GM18502 (cell line): ENCODE data around the gene KIF26A.

ENCODE experiments used
- ATAC-seq: cut with Tn5 transposase; IDR thresholded peaks from one replicate; pipeline ENCODE4 v1.9.1; 2021; ENCODE audit warnings: mild to moderate bottlenecking; ENCODE audit not compliant: unreplicated experiment, poor library complexity

KIF26A gene

DNA sequence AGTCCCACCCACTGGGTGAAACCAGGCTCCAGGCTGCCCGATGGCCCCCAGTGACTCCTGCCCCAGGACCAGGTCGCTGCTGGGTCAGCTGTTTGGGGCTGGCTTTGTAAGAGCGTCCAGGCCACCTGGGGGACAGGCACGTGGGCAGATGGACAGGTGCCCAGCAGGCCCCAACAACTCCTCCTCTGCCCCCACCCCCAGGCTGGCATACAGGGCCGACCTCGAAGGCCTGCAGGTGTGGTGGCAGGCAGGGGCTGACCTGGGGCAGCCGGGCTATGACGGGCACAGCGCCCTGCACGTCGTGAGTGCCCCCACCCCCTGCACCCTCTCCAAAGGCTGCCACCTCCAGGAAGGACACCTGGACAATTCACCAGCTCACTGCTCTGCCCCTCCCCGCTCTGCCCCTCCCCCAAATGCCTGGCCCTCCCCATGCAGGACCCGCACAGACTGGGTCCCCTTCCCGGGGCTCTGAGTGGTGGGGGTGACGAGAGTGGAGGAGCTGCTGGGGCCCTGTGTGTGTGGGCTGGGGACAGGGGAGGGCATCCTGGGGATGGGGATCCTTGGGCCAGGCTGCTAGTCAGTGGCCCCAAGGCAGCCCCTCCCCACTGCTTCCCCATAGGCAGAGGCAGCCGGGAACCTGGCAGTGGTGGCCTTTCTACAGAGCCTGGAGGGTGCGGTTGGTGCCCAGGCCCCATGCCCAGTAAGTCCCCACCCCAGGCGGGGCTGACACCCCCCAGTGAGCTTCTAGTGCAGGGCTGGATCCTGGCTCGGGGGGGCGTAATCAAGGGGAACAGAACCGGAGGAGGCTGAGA is 26.9 kb upstream of the KIF26A start:
- ATAC-seq: no peak

DNA sequence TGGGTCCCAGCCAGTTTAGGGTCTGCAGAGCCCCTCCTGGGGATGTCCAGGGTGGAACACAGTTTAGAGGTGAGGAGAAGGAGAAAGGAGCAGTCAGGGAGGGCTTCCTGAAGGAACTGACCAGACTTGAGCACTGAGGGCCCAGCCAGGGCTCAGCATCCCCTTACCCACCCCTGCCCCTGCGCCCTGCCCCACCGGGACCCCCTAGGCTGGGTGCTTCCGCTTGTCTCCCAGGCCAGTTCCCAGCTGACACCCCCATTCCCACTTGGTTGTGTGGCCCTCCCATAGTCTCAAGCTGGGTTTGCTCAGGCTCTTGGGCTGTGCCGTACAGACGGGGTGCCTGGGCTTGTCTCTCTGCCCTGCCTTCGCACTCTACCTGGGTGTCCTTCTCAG is 26.3 kb upstream of the KIF26A start:
- no peak for ATAC-seq

DNA sequence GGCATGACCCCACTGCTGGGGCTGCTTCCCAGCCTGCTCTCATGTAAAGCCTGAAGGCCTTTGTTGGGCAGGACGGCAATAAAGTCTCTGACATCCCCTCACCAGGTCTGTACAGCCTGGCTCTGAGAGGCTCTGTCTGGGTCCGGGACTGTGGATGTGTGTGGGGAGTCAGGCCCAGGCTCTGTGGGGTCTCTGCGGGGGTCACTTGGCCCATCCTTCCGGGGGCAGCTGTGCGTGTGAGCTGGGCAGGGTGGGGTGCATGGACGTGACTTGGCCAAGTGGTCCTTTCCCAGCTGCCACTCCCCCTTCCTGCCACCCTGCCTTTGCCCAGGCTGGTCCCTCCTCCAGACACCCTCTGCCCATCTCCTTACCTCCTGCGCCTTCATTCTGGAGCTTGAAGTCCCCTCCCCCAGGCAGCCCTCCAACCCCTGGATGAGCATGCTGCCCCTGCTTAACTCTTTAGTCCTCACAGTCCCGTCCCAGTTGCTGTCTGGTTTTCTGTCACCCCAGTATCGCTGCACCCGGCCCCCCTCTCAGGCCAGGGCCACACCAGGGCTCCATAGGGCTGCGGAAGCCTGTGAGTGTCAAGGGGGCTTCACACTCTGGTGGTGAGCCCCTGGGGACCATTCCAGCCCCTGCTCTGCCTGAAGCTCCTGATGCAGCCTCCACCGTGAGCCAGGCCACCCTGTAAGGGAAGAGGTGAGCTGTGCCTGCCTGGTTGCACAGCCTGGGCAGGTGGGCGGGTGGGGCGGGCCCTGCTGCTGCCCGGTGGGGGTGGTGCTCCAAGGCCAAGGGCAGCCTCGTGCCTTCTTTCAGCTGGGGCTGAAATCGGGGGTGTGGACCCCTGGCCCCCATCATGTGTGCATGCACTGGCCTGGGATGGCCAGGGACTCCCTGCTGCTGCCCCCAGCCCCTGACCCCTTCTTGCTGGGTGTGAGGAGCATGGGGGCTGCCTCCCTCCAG is 25.5 kb upstream of the KIF26A start:
- ATAC-seq: no peak

DNA sequence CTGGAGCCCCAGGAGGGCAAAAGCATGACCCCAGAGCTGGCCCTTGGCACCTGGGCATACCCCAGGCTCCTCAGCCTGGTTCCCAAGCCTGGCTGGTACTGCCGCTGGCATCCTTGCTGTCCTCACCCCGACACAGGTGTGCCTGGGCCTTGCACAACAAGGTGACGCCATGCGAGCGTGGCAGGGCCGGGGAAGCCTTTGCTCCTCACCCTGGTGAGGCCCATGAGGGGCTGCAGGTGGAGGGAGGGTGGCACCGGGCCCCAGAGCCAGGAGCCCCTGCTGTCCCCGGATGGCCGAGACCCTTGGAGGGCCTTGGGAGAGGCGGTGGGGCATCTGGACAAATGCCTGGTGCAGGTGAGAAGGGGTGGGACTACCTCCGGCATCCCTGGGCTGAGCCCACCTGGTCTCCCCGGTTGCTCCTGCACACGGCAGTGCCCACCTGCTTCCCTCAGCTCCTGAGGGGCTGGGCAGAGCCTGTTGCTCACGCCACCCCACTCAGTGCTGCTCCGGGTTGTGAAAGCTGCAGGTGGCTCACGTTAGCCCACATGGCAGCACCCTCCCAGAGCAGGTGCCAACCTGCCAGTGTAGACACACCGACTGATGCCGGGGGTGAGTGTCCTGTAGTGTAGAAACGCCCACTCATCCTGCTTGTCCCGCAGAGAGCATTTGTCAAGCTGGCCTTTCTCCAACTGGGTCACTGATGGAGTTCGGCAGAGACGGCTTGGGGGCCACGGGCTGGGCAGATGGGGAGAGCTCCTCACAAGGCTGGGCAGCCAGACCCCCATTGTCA is 24.6 kb upstream of the KIF26A start:
- no peak for ATAC-seq

DNA sequence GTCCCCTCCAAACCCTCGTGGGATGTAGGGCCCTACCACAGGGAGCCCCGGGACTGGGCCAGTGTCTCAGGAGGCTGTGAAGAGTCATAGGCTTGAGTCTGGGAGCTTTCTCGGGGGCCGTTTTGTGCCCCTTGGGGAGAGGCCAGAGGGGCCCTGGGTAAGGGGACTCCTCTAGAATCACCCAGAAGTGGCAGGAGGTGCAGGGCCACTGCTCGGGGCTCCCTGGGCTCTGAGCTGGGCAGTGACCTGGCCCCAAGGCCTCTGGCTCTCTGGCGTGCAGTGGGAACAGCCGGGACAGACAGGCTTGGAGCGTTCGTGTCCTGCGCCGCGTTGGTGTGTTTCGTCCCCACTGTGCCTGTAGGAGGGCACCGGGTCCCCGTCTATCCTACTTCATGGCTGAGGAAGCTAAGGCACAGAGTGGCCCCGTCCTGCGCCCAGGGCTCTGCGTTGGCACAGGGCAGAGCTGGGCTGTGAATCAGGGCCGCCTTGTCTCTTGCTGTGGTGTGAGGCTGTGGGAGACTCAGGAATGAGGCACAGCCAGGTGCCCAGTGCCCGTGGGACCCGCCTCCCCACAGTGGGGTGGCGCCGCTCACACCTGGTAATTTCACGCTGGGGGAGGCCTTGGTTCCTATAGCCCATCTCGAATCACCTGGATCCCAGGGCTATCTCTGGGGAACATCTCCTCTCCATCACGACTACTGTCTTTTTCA is 23.8 kb upstream of the KIF26A start:
- ATAC-seq: no peak

DNA sequence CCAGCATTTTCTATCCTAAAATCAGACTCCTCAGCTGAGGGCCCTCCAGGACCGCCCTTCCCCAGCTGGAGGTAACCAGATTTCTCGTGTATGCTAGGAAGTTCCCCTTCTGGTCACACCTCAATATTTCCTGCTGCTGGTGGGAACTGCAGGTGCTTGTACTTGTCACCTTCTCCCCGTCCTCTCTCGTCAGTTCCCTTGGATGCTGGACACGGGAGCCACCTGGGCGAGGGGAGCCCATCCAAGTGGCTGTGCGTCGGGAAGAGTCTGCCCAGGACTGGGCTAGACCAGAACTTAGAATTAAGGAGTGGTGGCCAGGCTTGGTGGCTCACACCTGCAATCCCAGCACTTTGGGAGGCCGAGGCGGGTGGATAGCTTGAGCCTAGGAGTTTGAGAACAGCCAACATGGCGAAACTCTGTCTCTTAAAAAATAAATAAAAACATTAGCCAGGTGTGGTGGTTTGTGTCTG is 23.2 kb upstream of the KIF26A start:
- no peak for ATAC-seq

DNA sequence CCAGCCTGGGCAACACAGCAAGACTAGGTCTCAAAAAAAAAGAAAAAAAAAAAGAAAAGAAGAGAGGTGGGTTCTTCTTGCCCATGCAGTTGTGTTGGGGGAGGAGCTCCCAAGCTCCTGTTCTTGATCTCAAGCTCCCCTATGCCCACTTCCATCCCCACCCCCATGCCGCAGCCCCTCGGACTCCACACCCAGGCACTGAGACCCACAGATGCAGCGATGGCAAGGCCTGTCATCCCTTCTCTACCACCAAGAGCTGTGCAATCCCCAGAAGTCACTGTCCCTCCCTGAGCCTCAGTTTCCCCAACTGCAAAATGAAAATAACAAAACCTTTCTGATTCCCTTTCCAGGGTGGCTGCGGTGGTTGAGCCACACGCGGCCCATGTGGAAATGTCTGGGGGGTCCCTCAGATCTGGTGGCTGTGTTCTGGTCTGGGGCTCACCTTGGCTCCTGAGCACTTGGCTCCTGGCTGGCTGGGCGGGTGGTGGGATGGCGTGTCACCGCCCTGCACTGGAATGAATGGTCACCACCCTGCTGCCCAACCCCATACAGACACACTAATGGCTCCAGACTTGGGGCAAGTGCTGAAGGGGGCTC is 22.6 kb upstream of the KIF26A start:
- no peak for ATAC-seq

DNA sequence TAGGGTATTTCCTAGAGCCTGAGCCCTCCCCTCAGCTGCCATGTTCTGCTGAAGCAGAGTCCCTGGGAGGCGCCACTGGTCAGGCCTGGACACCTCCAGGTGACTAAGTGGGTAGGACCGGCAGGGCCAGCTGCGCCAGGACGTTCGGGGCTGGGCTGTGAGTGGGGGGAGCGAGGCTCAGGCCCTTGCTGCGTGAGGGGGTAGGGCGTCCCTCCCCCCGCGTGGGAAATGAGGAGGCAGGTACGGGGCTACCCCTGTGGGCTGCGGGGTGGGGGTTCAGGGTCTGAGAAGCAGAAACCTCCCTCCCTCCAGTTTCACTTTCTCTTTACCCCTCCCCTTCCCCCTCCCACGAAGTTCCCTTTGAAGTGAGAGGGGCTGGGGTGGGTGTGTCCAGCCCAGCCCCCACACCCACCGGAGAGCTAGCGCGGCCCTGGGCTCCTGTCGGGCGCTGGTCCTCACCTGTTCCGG is 22.1 kb upstream of the KIF26A start:
- ATAC-seq: no peak

DNA sequence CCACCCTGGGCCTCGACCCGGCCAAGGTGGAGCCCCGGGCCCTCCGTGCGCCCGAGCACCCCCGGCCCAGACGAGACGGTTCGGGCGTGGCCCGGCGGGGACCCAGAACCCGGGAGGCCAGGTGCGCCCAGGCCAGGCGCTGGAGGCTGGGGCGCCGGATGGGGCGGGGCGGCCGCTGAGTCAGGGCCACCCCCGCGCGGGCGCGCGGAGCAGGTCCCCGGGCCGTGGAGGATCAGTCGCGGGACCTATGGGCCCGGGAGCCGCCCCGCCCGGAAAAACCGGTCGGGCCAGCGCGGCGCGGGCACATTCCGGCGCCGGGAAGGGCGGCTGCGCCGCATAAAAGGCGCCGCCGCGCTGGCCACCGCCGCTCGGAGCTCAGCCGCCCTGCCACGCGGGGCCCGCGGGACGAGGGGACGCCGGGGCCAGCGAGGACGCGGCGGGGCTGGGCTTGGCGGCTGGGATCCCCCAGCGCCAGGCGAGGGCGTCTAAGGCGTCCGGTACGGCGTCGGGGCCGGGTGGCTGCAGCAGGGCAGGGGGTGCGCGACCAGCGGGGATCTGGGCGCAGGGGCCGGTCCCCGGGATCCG is 21.5 kb upstream of the KIF26A start:
- no peak for ATAC-seq

DNA sequence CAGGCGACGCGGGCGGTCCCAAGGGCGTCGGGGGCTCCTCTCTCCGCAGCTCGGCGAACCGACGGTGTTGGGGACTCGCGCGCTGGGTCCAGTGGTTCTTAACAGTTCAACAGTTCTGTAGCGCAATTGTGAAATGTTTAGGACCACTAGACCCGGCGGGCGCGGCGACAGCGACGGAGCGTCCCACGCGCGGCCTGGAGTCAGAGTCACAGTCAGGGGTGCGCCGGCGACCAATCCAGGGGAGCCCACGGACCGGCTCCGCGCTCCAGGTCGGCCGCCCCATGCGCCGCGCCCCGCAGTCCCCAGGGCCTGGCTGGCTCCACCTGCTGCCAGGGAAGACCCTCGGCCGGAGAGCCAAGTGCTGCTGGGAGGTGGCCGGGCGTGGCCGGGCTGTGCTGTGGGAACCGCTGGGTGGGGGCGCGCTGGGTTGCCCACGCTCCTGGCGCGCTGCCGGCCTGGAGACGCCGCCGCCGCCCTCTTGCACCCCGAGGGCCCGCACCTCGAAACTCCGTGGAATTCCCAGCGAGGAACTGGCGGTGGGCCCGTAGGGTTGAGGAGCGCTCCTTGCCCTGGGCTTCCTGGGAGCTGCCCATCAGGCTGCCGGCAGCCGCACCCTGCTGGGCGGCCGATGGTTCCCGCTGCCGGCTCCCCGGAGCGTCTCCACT is 20.9 kb upstream of the KIF26A start:
- ATAC-seq: no peak

DNA sequence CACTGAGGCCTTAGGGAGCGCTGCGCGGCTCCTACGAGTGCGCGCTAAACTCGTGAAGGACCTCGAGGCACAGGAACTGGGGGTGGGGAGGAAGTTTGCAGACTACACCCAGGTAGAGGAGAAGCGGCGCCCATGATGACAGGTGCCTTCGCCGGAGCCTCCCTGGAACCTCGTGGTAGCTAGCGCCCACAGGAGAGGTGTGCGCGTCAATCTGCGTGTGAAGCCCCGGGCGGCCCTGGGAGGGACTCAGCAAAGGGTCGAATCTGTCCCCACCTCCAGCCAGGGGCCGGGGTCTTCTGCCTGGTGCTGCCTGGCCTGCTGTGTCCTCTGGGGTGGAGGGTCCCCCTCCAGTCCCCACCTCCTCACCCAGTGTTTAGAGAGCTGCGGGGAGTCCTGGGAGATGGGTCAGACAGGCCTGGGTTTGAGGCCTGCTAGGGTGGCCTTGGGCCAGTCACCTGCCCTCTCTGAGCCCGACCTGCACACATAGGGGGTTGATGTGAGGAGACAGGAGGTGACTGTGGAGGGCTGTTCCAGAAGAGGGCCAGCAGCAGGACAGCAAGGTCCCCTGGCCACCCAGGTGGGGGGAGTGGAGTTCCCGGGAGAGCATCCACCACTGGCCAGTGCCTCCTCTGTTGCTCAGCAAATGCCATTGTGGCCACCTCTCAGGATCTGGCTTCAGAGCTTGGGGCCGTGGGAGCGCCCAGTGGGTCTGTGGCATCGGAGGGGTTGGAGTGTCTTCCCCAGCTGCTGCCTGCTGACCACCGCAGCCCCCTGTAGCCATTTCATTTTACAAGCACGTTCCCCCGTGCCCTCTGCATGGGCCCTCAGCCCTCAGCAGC is 20.2 kb upstream of the KIF26A start:
- no peak for ATAC-seq

DNA sequence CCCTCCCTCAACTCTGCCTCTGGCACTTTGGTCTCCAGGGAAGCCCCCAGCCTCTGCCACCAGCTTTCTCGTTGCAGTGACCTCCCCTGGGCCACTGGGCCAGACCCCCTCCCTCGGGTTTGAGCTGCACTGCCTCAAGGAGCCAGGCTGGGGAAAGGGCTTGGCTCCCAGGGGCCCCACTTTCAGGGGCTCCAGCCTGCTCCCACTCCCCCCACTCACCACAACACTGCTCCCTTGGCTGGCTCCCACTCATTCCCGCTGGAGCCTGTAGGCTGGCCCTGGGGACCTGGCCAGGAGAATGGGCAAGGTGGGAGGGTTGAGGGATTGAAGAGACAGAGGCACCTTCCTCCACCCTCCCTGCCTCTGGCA is 19.3 kb upstream of the KIF26A start:
- ATAC-seq: no peak

DNA sequence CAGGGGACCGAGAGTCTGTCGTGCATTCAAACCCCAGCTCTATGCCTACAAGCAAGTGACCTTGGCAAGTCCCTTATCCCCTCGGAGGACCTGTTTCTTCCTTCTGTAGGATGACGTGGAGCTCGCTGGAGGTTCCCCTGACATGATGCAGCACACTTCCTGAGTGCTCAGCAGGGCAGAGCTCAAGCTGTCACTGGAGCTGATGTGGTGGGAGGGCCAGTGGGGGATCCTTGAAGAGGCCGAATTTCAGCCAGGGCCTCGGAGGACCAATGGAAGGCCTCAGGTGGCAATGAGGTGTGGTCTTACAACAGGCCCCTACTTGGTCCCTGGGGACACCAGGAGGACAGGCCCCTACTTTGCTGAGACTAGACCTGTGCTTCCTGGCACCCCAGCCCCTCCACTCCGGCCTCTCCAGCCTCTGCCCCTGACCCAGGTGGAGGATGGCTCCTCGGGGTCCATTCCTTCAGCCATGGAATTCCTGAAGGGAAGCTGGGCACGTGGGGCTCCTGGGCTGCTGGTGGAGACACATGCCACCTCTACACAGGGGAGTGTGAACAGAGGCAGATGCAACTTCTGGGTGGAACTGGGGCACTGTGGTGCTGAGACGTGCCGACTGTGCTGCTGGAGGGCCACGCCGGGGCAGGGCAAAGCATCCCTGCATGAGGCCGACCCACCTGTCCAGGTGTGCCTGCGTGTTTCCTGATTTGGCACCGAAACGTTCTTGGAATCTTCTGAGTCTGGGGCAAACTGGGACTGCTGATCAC is 18.7 kb upstream of the KIF26A start:
- no peak for ATAC-seq

DNA sequence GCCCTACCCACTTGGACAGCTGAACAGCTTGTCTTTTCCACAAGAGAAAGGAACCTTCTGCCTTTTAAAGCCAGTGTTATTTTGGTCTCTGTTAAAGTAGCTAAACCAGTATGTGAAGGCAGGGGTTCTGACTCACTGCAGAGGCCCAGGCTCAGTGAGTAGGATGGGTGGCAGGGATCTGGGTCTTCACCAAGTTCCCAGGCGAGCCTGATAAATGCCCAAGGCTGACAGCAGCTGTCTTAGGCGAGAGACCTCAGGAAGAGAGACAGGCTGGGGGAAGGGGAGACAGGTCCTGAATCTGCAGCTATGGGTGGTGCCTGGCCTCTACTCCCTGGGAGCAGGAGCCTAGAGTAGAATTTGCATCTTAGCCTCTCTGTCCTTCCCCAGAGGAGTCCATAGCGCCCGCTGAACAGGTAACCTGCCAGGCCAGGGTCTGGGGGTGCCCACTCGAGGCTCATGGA is 18.1 kb upstream of the KIF26A start:
- no peak for ATAC-seq

DNA sequence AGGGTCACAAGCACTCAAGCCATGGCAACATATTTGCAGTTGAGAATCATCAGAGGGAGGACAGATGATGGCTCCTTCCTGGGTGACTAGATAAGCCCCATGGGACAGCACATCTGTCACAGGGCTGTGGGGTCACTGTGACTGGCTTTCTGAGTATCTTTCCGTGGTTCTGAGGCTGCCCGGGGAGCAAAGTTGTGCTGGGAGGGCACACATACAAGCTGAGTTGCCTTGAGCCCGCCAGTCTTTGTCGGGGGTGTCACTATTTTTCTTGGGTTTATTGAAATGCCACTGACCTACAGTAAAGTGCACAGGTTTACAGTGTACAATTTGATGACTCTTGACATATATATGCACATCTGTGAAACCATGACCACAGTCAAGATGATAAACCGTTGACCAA is 17.2 kb upstream of the KIF26A start:
- ATAC-seq: no peak

DNA sequence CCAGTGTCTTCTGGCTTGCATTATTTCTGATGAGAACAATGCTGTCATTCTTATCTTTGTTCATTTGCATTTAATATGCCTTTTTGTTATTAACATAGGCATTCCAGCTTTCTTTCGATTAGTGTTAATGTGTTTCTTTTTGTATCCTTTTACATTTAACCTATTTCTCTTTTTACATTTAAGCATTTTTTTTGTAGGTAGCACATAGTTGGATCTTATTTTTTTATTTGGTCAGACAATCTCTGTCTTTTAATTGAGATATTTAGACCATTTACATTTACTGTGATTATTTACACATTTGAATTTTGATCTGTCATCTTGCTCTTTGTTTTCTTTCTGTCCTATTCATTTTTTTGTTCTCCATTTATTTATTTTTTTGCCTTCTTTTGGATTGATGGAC is 14.5 kb upstream of the KIF26A start:
- no peak for ATAC-seq

DNA sequence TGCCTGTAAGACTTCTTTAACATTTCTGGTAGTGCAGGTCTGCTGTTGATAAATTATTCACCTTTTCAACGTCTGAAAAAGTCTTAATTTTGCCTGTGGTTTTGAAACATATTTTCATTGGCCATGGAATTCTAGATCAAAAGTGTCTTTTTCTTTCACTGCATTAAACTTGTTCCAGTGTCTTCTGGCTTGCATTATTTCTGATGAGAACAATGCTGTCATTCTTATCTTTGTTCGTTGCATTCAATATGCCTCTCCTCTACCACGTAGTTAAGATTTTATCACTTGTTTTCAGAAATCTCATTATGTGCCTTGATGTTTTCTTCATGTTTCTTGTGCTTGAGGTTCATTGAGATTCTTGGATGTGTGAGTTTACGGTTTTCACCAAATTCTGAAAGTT is 13.4 kb upstream of the KIF26A start:
- ATAC-seq: no peak
